Panc1 (cell line): ENCODE results near the gene COA6. TPM values are rescaled to one million over a fixed set of nuclear protein-coding genes. Genes with fewer than 3 reads are reported as not detected.

Experiments used
- ATAC-seq: fragments of 200-7000 bp; cut with Tn5 transposase; 2 replicates; pipeline ENCODE4 v1.9.1; 2020; ENCODE audit warnings: mild to moderate bottlenecking, moderate library complexity
- BruUV-seq: library from RNA; stranded (reverse); fragments of 400-500 nt; replicated peaks from 2 replicates; lab custom pipeline; 2021; lab: Mats Ljungman, UMichigan
- CTCF ChIA-PET: fragments of 300-600 bp; sonication (Branson Sonifier 250); formaldehyde crosslinking; loops from one replicate; lab custom pipeline; 2022; ENCODE audit warnings: antibody characterized with exemption; lab: Charles Lee
- POLR2A ChIA-PET: fragments of 300-600 bp; sonication (Branson Sonifier 250); formaldehyde crosslinking; loops from one replicate; lab custom pipeline; 2022; ENCODE audit warnings: antibody characterized with exemption; lab: Charles Lee
- DNase-seq: peaks from one replicate; pipeline ENCODE4 v3.0.0-alpha.2; 2010; ENCODE audit warnings: low read depth, low spot score
- H3K27ac ChIP-seq: 2 replicates; pipeline ENCODE4 v1.5.1; 2011; ENCODE audit warnings: mild to moderate bottlenecking, low read length, inconsistent platforms
- H3K27me3 ChIP-seq: fragments of 200-500 bp; sonication (Bioruptor generic); 2 replicates; pipeline ENCODE4 v1.6.0; 2014; ENCODE audit warnings: low read length, inconsistent platforms; ENCODE audit not compliant: control insufficient read depth, insufficient read depth
- H3K36me3 ChIP-seq: fragments of 200-500 bp; sonication (Bioruptor generic); 2 replicates; pipeline ENCODE4 v1.5.1; 2014; ENCODE audit warnings: inconsistent platforms, mild to moderate bottlenecking, low read length, moderate library complexity; ENCODE audit not compliant: control insufficient read depth, insufficient read depth
- H3K4me1 ChIP-seq: 2 replicates; pipeline ENCODE4 v1.5.1; 2011; ENCODE audit warnings: inconsistent platforms, mild to moderate bottlenecking, low read length, moderate library complexity; ENCODE audit not compliant: control insufficient read depth, insufficient read depth
- H3K4me3 ChIP-seq, 2 experiments: 2 replicates each; pipeline ENCODE4 v1.5.1; 2011 to 2012; ENCODE audit warnings: low read depth in 2 of 2, low read length in 2 of 2, mild to moderate bottlenecking in 2 of 2, inconsistent platforms in 1 of 2, moderate library complexity in 1 of 2
- H3K9me3 ChIP-seq: fragments of 200-500 bp; sonication (Bioruptor generic); 2 replicates; pipeline ENCODE4 v1.5.1; 2014; ENCODE audit warnings: low read depth, mild to moderate bottlenecking, inconsistent platforms, low read length, moderate library complexity; ENCODE audit not compliant: control insufficient read depth, insufficient read depth
- POLR2AphosphoS5 ChIP-seq: IDR thresholded peaks from 2 replicates; pipeline ENCODE4 v1.6.1; 2012; ENCODE audit warnings: mild to moderate bottlenecking, low read depth, low read length, moderate library complexity
- SIN3A ChIP-seq: IDR thresholded peaks from 2 replicates; pipeline ENCODE4 v1.6.1; 2012; ENCODE audit warnings: low read depth, mild to moderate bottlenecking, low read length, moderate library complexity, borderline replicate concordance; ENCODE audit not compliant: insufficient read depth
- TCF7L2 ChIP-seq: IDR thresholded peaks from 2 replicates; pipeline ENCODE4 v1.6.1; 2011; ENCODE audit warnings: mild to moderate bottlenecking, low read depth, low read length, inconsistent platforms
- in situ Hi-C: cut with HindIII; loops from 2 replicates; pipeline ENCODE4 v1.10.0; 2016; ENCODE audit warnings: low sequenced_read_pairs, low pct_unique_long_range_greater_than_20kb
- intact Hi-C: fragments of 100-400 bp; cut with micrococcal nuclease; formaldehyde crosslinking; loops from one replicate; pipeline ENCODE4 v1.10.0; 2022; ENCODE audit not compliant: unreplicated experiment
- total RNA-seq: library from RNA; stranded (reverse); gene quantifications from one replicate; pipeline ENCODE4 v1.2.1, GENCODE V29; 2021; ENCODE audit not compliant: unreplicated experiment
- TF ChIP-seq, protein P1 (sequence below): fragments of 450-650 bp; IDR thresholded peaks from 2 replicates; pipeline ENCODE4 v1.5.1; 2017; ENCODE audit warnings: mild to moderate bottlenecking
- TF ChIP-seq, protein P2 (sequence below), 2 experiments: IDR thresholded peaks; 2 replicates each; pipeline ENCODE4 v1.6.1; 2011 to 2012; ENCODE audit warnings: low read depth in 2 of 2, control low read depth in 1 of 2, low read length in 1 of 2, mild to moderate bottlenecking in 1 of 2, moderate library complexity in 1 of 2; ENCODE audit not compliant: insufficient read depth in 1 of 2

COA6 gene
- total RNA-seq, 1 experiment from 2014 or later = 50.1 TPM

DNA sequence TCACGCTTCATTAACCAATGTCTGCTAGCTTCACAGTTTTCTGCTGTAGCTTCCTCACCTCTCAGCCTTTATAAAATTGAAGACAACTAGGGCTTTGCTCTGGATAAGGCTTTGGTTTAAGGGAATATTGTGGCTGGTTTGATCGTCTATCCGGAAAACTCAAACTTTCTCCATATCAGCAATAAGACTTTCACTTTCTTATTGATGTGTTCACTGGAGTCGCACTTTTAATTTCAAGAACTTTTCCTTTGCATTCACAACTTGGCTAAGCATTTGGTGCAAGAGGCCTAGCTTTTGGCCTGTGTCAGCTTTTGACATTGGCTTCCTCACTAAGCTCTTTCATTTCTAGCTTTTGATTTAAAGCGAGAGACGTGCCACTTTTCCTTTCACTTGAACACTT lies 12.9 kb downstream of the COA6 start:
- H3K4me1 ChIP-seq = no peaks in the 10 kb centered on the region
- POLR2A ChIA-PET = no interaction called here
- in situ Hi-C loops = no loop called here
- DNase-seq (no peak), ATAC-seq (no peak)
- peaks cover 19% of the 10 kb centered on the region for H3K36me3 ChIP-seq
- TF ChIP-seq POLR2AphosphoS5 = no peak
- TF ChIP-seq, protein P1, sequence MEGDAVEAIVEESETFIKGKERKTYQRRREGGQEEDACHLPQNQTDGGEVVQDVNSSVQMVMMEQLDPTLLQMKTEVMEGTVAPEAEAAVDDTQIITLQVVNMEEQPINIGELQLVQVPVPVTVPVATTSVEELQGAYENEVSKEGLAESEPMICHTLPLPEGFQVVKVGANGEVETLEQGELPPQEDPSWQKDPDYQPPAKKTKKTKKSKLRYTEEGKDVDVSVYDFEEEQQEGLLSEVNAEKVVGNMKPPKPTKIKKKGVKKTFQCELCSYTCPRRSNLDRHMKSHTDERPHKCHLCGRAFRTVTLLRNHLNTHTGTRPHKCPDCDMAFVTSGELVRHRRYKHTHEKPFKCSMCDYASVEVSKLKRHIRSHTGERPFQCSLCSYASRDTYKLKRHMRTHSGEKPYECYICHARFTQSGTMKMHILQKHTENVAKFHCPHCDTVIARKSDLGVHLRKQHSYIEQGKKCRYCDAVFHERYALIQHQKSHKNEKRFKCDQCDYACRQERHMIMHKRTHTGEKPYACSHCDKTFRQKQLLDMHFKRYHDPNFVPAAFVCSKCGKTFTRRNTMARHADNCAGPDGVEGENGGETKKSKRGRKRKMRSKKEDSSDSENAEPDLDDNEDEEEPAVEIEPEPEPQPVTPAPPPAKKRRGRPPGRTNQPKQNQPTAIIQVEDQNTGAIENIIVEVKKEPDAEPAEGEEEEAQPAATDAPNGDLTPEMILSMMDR = no peak
- no peak for TF ChIP-seq SIN3A
- TF ChIP-seq, protein P2, sequence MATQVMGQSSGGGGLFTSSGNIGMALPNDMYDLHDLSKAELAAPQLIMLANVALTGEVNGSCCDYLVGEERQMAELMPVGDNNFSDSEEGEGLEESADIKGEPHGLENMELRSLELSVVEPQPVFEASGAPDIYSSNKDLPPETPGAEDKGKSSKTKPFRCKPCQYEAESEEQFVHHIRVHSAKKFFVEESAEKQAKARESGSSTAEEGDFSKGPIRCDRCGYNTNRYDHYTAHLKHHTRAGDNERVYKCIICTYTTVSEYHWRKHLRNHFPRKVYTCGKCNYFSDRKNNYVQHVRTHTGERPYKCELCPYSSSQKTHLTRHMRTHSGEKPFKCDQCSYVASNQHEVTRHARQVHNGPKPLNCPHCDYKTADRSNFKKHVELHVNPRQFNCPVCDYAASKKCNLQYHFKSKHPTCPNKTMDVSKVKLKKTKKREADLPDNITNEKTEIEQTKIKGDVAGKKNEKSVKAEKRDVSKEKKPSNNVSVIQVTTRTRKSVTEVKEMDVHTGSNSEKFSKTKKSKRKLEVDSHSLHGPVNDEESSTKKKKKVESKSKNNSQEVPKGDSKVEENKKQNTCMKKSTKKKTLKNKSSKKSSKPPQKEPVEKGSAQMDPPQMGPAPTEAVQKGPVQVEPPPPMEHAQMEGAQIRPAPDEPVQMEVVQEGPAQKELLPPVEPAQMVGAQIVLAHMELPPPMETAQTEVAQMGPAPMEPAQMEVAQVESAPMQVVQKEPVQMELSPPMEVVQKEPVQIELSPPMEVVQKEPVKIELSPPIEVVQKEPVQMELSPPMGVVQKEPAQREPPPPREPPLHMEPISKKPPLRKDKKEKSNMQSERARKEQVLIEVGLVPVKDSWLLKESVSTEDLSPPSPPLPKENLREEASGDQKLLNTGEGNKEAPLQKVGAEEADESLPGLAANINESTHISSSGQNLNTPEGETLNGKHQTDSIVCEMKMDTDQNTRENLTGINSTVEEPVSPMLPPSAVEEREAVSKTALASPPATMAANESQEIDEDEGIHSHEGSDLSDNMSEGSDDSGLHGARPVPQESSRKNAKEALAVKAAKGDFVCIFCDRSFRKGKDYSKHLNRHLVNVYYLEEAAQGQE (IDR thresholded peaks at IDR 0.05; ENCODE audit: insufficient read depth in 1 of 2, low read depth in 2 of 2, low read length in 1 of 2) = no peak
- TF ChIP-seq TCF7L2 = no peak
- BruUV-seq = no TSS peak
- CTCF ChIA-PET = no interaction called here
- no peak overlapping the region for H3K4me3 ChIP-seq
- intact Hi-C loops = no loop called here
- H3K27me3 ChIP-seq = no peaks in the 10 kb centered on the region
- H3K9me3 ChIP-seq = no peaks in the 10 kb centered on the region
- H3K27ac ChIP-seq = no peak overlapping the region

DNA sequence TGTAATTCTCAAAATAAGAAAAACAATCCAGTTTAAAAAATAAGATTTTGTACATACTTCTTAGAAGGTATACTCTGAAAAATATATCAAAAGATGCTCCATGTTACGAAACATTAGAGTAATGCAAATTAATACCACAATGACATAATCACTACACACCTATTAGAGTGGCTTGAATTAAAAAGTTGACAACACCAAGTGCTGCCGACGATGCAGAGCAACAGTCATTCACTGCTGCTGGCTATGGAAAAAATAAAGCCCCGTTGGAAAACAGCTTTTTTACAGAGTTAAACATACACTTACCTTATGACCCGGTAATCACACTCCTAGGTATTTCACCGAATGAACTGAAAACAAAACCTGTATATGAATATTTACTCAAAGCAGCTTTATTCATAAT lies 14.8 kb downstream of the COA6 start:
- Histone ChIP-seq H3K27me3 (no peaks in the 10 kb centered on the region), H3K27ac (no peak overlapping the region), H3K36me3 (peaks cover 32% of the 10 kb centered on the region), H3K9me3 (no peaks in the 10 kb centered on the region), H3K4me3 (no peak overlapping the region), H3K4me1 (no peaks in the 10 kb centered on the region)
- TF ChIP-seq POLR2AphosphoS5 (no peak), TCF7L2 (no peak)
- no peak for ATAC-seq
- ChIA-PET CTCF (interaction anchor here (0.7 kb wide), 1 partner anchor 11 kb away, joined by 3 read pairs; no protein-coding TSS in a partner anchor), POLR2A (no interaction called here)
- no peak for DNase-seq
- intact Hi-C loops = no loop called here
- no TSS peak for BruUV-seq
- in situ Hi-C loops = no loop called here

DNA sequence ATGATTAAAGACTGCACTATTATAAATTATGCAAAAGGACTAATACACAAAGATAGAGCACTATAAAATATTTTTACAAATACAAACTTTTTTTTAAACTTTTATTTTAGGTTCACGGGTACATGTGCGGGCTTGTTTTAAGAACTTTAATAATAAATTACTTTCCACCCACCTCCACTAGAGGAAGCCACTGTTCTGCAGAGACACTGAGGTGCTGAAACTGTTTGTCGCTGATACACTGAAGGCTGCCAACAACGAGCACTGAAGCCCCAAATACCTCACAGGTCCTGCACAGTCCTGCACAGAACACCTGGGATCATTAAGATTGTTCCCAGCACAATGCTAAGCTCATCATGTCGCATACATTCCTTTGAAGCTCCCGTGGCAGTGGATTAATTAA lies 19.9 kb downstream of the COA6 start:
- H3K4me3 ChIP-seq = no peak overlapping the region
- BruUV-seq = no TSS peak
- ChIA-PET POLR2A (interaction anchor here (0.6 kb wide), 1 partner anchor 160 kb away, joined by 3 read pairs; no protein-coding TSS in a partner anchor), CTCF (no interaction called here)
- no peaks in the 10 kb centered on the region for H3K4me1 ChIP-seq
- no peak for DNase-seq
- ATAC-seq = no peak
- TF ChIP-seq, protein P2 (IDR thresholded peaks at IDR 0.05; ENCODE audit: insufficient read depth in 1 of 2, low read depth in 2 of 2, low read length in 1 of 2) = no peak
- TF ChIP-seq POLR2AphosphoS5 (no peak), TCF7L2 (no peak), SIN3A (no peak)
- TF ChIP-seq, protein P1 = no peak
- peaks cover 29% of the 10 kb centered on the region for H3K36me3 ChIP-seq
- intact Hi-C loops (no loop called here), in situ Hi-C loops (no loop called here)
- no peaks in the 10 kb centered on the region for H3K9me3 ChIP-seq
- H3K27me3 ChIP-seq = no peaks in the 10 kb centered on the region
- H3K27ac ChIP-seq = no peak overlapping the region
